ENCODE results near the gene DBNDD1.

DNA sequence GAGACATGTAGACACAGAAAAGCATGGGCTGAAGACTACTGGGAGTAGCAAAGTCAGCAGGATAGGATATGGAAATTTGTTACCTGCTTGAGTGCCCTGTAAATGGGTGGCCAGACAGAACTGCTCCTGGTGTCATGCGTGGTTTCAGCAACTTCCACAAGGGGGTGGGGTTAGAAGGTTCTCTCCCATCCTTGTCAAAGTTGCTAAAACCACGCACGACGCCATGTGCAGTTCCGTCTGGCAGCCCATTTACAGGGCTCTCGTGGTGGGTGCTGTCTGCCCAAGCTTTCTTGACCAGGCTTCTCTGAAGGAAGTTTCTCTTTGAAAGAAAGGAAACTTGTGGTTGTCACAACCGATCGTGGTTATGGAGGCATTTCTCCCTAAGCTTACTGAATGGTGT, 6.9 kb upstream of the DBNDD1 start:
- TF ChIP-seq SUZ12 (IDR thresholded peaks at IDR 0.05; ENCODE audit: extremely low read depth, insufficient read depth, insufficient read length) (no peak), YY1 (IDR thresholded peaks at IDR 0.05; ENCODE audit: insufficient read depth, insufficient read length) (no peak)
